Activated T-cell treated with anti-CD3 and anti-CD28 coated beads for 1 hour (primary cell): ENCODE data around the gene TPM2.
A peak's percentile ranks its signal among the peaks of the same experiment; 100 is the strongest.

Source experiments
- DNase-seq: peaks from one replicate; pipeline ENCODE4 v3.0.0-alpha.2; 2020; ENCODE audit warnings: low read depth

Gene TPM2

DNA sequence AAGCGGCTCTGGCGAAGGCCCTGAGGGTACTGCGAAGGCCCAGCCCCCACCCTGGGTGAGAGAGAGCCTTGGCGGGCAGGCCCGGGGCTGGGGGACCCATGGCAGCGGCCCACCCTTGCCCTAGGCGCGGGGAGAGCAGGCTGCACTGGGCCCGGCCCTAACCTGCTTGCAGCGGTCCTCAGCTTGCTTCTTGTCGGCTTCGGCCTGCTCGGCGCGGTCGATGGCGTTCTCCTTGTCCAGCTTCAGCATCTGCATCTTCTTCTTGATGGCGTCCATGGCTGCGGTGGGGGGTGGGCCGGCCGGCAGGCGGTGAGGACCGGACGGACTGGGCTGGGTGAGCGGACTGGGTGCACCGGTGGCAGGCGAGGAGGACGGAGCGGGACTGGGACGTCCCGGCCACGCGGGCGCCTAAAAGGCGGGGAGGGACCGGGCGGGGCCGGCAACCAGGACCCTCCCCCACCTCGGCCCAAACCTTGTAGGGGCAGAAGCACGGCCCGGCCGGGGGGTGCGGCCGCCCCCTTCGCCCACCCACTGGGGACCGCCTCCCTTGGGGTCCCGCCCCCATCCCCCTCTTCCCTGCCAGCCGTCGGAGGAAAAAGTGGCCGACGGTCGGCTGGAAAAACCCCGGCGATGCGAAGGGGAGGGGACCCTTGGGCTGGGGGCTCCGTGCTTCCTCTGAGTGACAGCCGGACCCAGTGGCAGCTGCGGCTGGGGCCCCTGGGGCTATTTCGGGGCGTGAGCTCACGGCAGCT is at the start of gene TPM2:
Gene TPM2, minus strand, starts transcription at position 384 of the 752 bp plus-strand sequence. Its CDS starts 108 bp downstream, at position 276.
- DNase-seq, result no peak

DNA sequence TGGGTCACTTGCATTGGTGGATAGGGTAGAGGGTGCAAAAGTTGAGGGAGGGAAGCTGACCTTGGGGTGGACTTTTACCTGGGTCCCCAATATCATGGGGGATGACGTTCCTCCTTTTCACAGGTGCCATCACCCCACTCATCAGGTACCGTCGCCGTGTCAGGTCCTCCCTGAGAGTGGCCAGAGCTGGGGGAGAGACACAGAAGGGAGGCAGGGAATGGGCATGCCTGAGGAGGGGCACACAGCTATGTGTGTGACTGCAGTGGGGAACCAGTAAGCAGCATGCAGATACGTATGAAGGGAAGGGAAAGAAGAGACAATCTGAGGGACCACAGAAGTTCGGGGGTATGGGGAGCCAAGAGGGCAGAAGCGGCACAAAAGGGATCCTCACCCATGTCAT is 49.2 kb upstream of the TPM2 start:
- no peak for DNase-seq

- DNase-seq, result no peak
These were observed 48.5 kb upstream of the TPM2 start for GRCh38 chr9:35738186-35738585.

DNA sequence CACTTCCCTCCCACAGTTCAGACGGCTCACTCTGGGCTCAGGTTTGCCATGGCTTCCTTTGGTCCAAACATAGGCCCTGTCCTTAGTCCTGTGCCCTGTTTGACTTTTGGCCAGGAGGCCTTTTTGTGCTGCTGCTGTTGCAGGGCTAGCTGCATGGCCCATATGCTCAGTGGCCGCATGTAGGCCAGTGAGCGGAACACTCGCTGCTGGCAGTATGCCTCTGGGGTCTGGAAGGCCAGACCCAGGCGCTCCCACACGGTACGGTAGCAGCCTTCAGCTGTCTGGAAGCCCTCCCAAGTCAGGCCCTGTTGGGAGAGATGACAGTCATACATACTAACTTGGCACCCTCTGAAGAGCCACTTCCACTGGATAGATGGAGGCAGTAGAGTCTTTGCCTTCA is 47.4 kb upstream of the TPM2 start:
- no peak for DNase-seq

DNA sequence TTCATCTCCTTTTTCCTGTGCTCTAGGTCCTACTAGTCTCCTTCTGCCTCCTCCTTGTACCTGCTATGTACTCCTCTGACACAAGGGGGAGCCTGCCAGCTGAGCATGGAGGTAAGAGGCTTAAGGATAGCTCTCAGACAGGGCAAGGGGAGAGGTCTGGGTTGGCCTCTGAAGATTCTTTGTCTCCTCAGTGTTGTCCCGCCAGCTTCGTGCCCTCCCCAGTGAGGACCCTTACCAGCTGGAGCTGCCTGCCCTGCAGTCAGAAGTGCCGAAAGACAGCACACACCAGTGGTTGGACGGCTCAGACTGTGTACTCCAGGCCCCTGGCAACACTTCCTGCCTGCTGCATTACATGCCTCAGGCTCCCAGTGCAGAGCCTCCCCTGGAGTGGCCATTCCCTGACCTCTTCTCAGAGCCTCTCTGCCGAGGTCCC is 46.5 kb upstream of the TPM2 start:
- peak; percentile 49 for DNase-seq

DNA sequence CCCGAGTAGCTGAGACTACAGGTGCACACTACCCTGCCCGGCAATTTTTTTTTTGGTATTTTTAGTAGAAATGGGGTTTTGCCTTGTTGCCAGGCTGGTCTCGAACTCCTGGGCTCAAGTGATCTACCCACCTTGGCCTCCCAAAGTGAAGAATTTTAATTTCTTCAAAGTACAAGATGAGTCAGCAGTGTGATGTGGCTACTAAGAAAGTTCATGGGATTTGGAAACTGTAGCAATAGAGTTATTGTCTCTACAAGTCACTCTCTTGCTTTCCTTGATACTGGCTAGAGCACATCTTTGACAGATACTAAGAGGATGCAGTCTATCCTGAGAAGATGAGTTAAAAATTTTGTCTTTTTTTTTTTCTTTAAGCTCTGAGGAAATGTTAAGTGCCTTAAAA is 44.4 kb upstream of the TPM2 start:
- DNase-seq, result no peak

GRCh38 chr9:35732800-35733541 is 43.2 kb upstream of the TPM2 start:
- no peak for DNase-seq

- peak; percentile 92 for DNase-seq
These were observed 42.6 kb upstream of the TPM2 start, which contains the start of the genes CREB3 and TLN1 for GRCh38 chr9:35732185-35732799. Gene CREB3 (plus strand): TSS chr9:35732666. CDS start chr9:35732773, 107 bp downstream. Gene TLN1 (minus strand): TSS chr9:35732195. CDS start chr9:35725694, 6,501 bp downstream.

GRCh38 chr9:35731415-35732184 is 41.9 kb upstream of the TPM2 start:
- no peak for DNase-seq

DNA sequence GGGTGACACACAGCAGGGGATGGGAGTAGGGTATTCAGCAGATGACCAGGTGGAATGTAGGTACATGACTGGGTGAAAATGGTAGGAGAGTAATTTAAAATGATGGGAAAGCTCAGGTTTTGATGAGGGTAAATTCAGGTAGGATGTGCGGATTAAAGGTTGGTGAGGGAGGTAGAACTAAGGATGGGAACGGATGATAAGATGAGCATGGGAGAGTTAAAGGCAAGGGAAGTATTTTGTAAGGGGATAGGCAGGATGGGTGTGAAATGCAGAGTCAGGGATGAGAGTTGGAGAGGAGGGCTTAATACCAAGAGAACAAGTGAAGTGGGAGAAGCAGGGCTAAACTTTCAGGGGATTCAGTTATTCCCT is 40.7 kb upstream of the TPM2 start:
- DNase-seq, result no peak

GRCh38 chr9:35729700-35730485 is 40.2 kb upstream of the TPM2 start:
- no peak for DNase-seq

DNA sequence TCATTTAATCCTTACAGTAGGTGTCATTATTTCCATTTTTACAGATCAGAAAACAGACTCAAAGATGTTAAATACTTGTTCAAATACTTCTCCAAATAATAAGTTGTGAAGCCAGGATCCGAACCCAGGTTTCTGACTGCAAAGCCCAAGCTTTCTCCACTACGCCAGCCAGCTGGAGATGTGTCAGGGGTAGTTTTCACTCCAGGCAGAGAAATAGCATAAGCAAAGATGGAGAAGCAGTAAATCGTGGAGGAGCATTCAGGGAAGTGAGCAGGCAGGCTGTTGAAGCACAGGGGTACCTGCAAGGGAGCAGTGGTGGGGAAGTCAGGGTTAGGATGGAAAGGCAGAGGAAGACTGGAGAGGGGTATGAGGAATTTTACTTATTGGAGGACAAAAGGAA is 39.4 kb upstream of the TPM2 start:
- DNase-seq, result no peak

DNA sequence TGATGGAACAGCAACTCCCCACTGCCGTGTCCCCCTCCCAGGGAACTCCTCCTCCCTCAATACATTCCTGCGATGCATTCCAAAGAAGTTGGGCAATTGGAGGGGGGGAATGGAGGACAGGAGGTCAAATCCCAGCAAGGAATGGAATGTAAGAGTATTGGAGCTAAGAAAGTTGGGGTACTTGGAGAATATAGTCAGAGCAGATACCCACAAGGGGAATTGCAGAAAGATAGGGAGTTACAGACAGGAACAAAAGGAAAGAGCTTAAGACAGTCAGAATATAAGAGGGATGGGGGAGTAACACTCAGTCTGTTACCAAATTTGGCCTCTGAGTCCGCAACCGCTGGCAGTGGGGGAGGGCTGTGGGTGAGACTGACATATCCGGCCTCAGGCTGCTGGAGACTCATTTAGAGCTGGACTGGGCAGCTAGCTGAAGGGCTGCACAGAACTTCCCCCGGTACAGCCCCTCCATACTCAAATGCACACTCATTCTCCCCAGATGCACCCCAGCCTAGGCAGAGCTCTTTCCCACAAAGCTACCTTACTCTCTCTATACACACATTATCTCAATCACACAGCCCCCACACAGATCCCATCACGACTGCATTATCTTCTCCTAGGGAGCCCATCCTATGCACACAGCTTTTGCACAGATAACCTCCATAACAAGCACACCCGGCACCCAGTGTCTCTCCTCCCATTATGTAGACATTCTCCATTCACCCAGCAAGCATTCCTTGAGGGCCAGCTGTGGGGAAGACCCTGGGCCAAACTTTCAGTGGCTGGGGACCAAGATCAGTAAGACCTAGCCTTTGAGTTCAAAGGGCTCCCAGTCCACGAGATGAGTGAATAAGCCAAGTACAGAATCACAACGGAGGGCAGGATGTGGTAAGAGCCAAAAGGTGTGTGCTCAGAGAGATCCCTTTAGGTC is 38.6 kb upstream of the TPM2 start:
- no peak for DNase-seq

DNA sequence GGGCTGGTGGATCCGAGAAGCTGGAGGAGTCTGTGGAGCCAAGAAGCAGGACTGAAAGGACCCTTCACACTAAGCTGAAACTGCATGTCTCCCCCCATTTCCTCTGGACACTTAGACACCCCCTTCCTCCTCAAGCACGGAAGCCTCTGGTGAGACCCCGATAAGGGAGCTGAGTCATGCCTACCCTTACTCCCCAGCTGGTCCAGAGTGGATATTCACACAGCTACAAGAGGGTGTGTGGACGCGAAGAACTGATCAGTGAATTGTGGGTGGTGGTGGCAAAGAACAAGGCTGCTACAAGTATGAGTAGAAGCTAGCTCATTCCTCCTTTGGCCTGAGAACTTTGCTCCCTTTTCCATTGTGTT is 37.9 kb upstream of the TPM2 start:
- DNase-seq, result no peak

GRCh38 chr9:35726931-35727330 is 37.2 kb upstream of the TPM2 start:
- DNase-seq, result peak; percentile 21

DNA sequence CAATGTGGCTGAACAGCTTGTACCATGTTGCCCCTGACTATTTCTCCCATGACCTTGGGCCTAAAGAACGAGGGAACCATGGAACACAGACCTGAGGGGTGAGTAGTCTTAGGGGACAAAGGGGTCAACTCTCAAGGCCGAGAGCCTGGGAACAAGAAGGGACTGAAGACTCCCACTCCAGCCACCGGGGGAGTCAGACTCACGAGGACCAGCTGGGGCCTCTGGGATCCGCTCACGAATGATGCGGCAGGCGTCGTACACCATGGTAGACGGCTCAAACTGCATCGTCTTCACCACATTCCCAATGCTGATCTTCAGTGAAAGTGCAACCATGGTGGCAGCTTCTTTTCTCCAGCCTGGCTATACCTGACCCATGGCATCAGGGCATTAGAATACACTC is 35.6 kb upstream of the TPM2 start:
- DNase-seq, result no peak

GRCh38 chr9:35723908-35724307 is 34.2 kb upstream of the TPM2 start:
- DNase-seq, result no peak

DNA sequence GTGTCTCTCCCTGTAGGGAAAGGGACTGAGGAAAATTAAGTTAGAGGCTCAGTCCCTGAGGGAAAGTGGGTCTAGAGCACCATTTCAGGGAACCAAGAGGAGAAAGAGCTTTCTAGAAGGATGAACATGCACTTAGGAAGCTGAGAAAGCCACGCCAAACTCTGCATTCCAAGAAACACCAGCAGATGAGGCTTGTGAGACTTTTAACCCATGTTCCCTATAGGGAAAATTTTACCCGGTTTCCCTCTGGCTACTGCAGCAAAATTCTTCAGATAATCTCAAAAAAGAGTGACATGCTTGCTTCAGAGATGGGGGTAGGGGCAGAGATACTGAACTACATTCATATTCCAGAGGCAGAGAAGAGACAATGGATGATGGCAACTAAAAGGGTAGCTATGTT is 33.7 kb upstream of the TPM2 start:
- DNase-seq, result no peak

DNA sequence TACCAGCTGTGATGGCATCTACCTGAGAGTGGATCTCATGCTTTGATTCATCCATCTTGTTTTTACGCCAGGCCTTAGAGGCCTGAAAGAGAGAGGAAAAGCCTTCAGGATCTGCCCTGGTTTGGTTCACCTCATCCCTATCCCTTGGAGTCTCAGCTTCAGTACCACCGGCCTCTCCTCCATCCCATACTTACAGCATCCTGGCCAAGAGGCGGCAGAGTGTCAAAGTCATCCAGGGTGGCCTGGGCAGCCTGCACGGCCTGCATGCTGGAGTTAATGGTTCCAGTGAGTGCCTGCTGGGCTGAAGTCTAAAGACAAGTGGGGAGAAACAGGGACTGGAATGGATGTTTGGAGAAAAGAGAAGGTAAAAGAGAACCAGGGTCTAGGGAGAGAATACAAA is 29.8 kb upstream of the TPM2 start:
- DNase-seq, result no peak
